Measurements from ENCODE around the gene TBCE. TPM values are rescaled to one million over a fixed set of nuclear protein-coding genes. Genes with fewer than 3 reads are reported as not detected.

Gene TBCE
- total RNA-seq, 1 donor from 2014 or later = 17.2 TPM

- Histone ChIP-seq H3K27me3 (ENCODE audit: low read depth) (no peaks in the 10 kb centered on the region), H3K4me3 (no peak overlapping the region), H3K4me1 (peaks cover 12% of the 10 kb centered on the region), H3K36me3 (peaks cover 99% of the 10 kb centered on the region), H3K27ac (replicated peaks) (no peak overlapping the region), H3K9me3 (replicated peaks) (no peaks in the 10 kb centered on the region)
- DNase-seq = no peak
- intact Hi-C loops (cut with micrococcal nuclease) = no loop called here
- no peak for TF ChIP-seq CTCF (IDR thresholded peaks at IDR 0.05; ENCODE audit: borderline replicate concordance)
Measured at GRCh38 chr1:235448616-235449015, 81.4 kb downstream of the TBCE start.

- Histone ChIP-seq H3K27ac (replicated peaks) (no peak overlapping the region), H3K4me1 (peaks cover 12% of the 10 kb centered on the region), H3K9me3 (replicated peaks) (no peaks in the 10 kb centered on the region), H3K4me3 (no peak overlapping the region), H3K36me3 (peaks cover 99% of the 10 kb centered on the region), H3K27me3 (ENCODE audit: low read depth) (no peaks in the 10 kb centered on the region)
- intact Hi-C loops (cut with micrococcal nuclease) = no loop called here
- DNase-seq = no peak
- TF ChIP-seq CTCF (IDR thresholded peaks at IDR 0.05; ENCODE audit: borderline replicate concordance) = no peak
Measured at GRCh38 chr1:235450433-235450832, 83.2 kb downstream of the TBCE start.

- H3K4me3 ChIP-seq = no peak overlapping the region
- peaks cover 98% of the 10 kb centered on the region for H3K36me3 ChIP-seq
- DNase-seq = no peak
- no peaks in the 10 kb centered on the region for H3K9me3 ChIP-seq (replicated peaks)
- no peaks in the 10 kb centered on the region for H3K27me3 ChIP-seq (ENCODE audit: low read depth)
- no peak overlapping the region for H3K27ac ChIP-seq (replicated peaks)
- TF ChIP-seq CTCF (IDR thresholded peaks at IDR 0.05; ENCODE audit: borderline replicate concordance) = no peak
- H3K4me1 ChIP-seq = peaks cover 12% of the 10 kb centered on the region
- intact Hi-C loops (cut with micrococcal nuclease) = no loop called here
Measured at GRCh38 chr1:235450886-235451483, 83.8 kb downstream of the TBCE start.

- Histone ChIP-seq H3K27me3 (ENCODE audit: low read depth) (no peaks in the 10 kb centered on the region), H3K27ac (replicated peaks) (no peak overlapping the region), H3K36me3 (peaks cover 68% of the 10 kb centered on the region), H3K9me3 (replicated peaks) (no peaks in the 10 kb centered on the region), H3K4me3 (no peak overlapping the region), H3K4me1 (peaks cover 3% of the 10 kb centered on the region)
- DNase-seq = no peak
- no peak for TF ChIP-seq CTCF (IDR thresholded peaks at IDR 0.05; ENCODE audit: borderline replicate concordance)
- intact Hi-C loops (cut with micrococcal nuclease) = no loop called here
Measured at GRCh38 chr1:235454021-235454420, 86.8 kb downstream of the TBCE start.

GRCh38 chr1:235455097-235455496, 87.9 kb downstream of the TBCE start:
- intact Hi-C loops (cut with micrococcal nuclease) = no loop called here
- H3K36me3 ChIP-seq = peaks cover 57% of the 10 kb centered on the region

More at GRCh38 chr1:235455097-235455496, 87.9 kb downstream of the TBCE start:
- no peak overlapping the region for H3K4me3 ChIP-seq
- no peak for DNase-seq
- H3K9me3 ChIP-seq (replicated peaks) = no peaks in the 10 kb centered on the region
- H3K27ac ChIP-seq (replicated peaks) = no peak overlapping the region
- H3K27me3 ChIP-seq (ENCODE audit: low read depth) = no peaks in the 10 kb centered on the region
- H3K4me1 ChIP-seq = no peaks in the 10 kb centered on the region
- TF ChIP-seq CTCF (IDR thresholded peaks at IDR 0.05; ENCODE audit: borderline replicate concordance) = no peak
